RWPE2 (cell line): ENCODE data around the gene GLG1.

ENCODE experiments used
- ATAC-seq: fragments of 200-7000 bp; cut with Tn5 transposase; 3 replicates; pipeline ENCODE4 v1.9.1; 2021; ENCODE audit warnings: low read depth
- DNase-seq: peaks from one replicate; pipeline ENCODE4 v3.0.0-alpha.2; 2020; ENCODE audit warnings: low spot score
- H3K27ac ChIP-seq: fragments of 450-650 bp; 2 replicates; pipeline ENCODE4 v1.5.1; 2017; ENCODE audit warnings: mild to moderate bottlenecking; ENCODE audit not compliant: poor library complexity, severe bottlenecking
- H3K27me3 ChIP-seq: fragments of 250-450 bp; sonication (Bioruptor Pico); 2 replicates; pipeline ENCODE4 v1.5.1; 2021; ENCODE audit warnings: mild to moderate bottlenecking, moderate library complexity; ENCODE audit not compliant: insufficient read depth, poor library complexity, severe bottlenecking
- H3K36me3 ChIP-seq: fragments of 250-450 bp; sonication (Bioruptor Pico); 2 replicates; pipeline ENCODE4 v1.5.1; 2020; ENCODE audit warnings: low read depth, mild to moderate bottlenecking, moderate library complexity
- H3K4me1 ChIP-seq: fragments of 250-450 bp; sonication (Bioruptor Pico); 2 replicates; pipeline ENCODE4 v1.5.1; 2021; ENCODE audit warnings: mild to moderate bottlenecking, moderate library complexity; ENCODE audit not compliant: insufficient read depth, poor library complexity, severe bottlenecking
- H3K4me3 ChIP-seq: fragments of 250-450 bp; sonication (Bioruptor Pico); 2 replicates; pipeline ENCODE4 v1.5.1; 2021; ENCODE audit warnings: mild to moderate bottlenecking, moderate library complexity; ENCODE audit not compliant: severe bottlenecking
- H3K9me3 ChIP-seq: fragments of 250-450 bp; sonication (Bioruptor Pico); 2 replicates; pipeline ENCODE4 v1.5.1; 2021; ENCODE audit warnings: mild to moderate bottlenecking, moderate library complexity; ENCODE audit not compliant: severe bottlenecking
- TF ChIP-seq, protein P1 (sequence below): fragments of 450-650 bp; IDR thresholded peaks from one replicate; pipeline ENCODE4 v1.5.1; 2017; ENCODE audit warnings: mild to moderate bottlenecking, moderate library complexity; ENCODE audit not compliant: poor library complexity, severe bottlenecking

Gene GLG1

DNA sequence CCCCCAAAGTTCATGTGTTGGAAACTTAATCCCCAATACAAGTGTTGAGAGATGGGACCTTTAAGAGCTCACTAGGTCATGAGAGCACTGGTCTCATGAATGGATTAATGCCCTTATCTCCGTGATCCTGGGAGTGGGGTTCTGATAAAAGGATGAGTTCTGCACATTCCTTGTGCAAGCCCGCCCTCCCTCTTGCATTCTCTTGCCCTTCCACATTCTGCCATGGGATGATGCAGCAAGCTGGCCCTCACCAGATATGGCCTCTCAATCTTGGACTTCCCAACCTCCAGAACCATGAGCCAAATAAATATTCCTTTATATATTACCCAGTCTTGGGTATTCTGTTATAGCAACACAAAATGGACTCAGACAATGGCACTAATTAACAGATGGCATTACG, 14.1 kb downstream of the GLG1 start:
- Histone ChIP-seq H3K27ac (no peak overlapping the region), H3K4me1 (peaks cover 18% of the 10 kb centered on the region), H3K36me3 (peaks cover 21% of the 10 kb centered on the region), H3K4me3 (no peak overlapping the region), H3K27me3 (no peaks in the 10 kb centered on the region), H3K9me3 (no peaks in the 10 kb centered on the region)
- ATAC-seq: no peak
- DNase-seq: no peak
- TF ChIP-seq, protein P1, sequence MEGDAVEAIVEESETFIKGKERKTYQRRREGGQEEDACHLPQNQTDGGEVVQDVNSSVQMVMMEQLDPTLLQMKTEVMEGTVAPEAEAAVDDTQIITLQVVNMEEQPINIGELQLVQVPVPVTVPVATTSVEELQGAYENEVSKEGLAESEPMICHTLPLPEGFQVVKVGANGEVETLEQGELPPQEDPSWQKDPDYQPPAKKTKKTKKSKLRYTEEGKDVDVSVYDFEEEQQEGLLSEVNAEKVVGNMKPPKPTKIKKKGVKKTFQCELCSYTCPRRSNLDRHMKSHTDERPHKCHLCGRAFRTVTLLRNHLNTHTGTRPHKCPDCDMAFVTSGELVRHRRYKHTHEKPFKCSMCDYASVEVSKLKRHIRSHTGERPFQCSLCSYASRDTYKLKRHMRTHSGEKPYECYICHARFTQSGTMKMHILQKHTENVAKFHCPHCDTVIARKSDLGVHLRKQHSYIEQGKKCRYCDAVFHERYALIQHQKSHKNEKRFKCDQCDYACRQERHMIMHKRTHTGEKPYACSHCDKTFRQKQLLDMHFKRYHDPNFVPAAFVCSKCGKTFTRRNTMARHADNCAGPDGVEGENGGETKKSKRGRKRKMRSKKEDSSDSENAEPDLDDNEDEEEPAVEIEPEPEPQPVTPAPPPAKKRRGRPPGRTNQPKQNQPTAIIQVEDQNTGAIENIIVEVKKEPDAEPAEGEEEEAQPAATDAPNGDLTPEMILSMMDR: no peak

DNA sequence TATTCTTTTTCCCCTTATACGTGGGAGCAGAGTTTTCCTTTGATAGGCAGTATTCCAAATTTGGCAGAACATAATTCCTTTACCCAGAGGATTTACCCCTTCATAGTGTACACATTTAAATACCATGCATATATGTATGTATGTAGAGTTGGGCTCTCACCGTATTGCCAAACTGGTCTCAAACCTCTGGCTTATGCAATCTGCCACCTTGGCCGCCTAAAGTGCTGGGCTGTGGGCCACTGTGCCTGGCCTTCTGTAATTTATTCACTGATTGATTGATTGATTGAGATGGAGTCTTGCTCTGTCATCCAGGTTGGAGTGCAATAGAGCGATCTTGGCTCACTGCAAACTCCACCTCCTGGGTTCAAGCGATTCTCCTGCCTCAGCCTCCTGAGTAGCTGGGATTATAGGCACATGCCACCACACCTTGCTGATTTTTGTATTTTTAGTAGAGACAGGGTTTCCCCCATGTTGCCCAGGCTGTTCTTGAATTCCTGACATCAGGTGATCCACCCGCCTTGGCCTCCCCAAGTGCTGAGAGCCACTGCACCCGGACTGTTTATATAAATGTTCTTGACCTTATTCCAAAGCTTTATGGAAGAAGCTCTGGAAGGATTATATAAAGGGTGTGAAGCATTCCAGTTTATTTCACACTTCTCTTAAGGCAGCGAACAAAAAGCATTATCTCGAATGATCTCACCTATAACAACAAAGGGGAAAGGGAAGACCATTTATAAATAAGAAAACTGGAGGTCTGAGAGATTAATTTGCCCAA, 14.9 kb downstream of the GLG1 start:
- Histone ChIP-seq H3K36me3 (peaks cover 19% of the 10 kb centered on the region), H3K4me1 (peaks cover 18% of the 10 kb centered on the region), H3K27ac (no peak overlapping the region), H3K9me3 (no peaks in the 10 kb centered on the region), H3K27me3 (no peaks in the 10 kb centered on the region), H3K4me3 (no peak overlapping the region)
- ATAC-seq (no peak), DNase-seq (no peak)
- TF ChIP-seq, protein P1: no peak

DNA sequence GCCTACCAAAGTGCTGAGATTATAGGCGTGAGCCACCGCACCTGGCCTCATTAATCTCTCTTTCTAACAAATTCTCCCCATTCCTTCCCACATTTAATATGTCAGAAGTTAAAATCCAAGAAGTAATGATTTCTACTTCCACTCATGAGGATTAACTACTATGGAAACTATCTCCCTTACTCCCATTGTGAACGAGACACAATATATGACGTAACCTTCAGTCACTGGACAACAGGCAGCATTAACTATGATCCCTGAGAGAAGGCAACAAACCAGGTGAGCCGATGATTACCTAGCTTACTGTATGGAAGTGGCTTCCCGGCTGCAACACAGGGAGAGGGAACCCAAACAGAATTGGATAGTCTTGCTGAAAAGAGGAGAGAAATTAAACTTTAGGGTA, 20.0 kb downstream of the GLG1 start:
- Histone ChIP-seq H3K27me3 (no peaks in the 10 kb centered on the region), H3K4me3 (no peak overlapping the region), H3K9me3 (no peaks in the 10 kb centered on the region), H3K36me3 (no peaks in the 10 kb centered on the region; the same call in 1 of the 2 replicates), H3K4me1 (peaks cover 7% of the 10 kb centered on the region), H3K27ac (no peak overlapping the region)
- TF ChIP-seq, protein P1: no peak
- DNase-seq (no peak), ATAC-seq (no peak)

DNA sequence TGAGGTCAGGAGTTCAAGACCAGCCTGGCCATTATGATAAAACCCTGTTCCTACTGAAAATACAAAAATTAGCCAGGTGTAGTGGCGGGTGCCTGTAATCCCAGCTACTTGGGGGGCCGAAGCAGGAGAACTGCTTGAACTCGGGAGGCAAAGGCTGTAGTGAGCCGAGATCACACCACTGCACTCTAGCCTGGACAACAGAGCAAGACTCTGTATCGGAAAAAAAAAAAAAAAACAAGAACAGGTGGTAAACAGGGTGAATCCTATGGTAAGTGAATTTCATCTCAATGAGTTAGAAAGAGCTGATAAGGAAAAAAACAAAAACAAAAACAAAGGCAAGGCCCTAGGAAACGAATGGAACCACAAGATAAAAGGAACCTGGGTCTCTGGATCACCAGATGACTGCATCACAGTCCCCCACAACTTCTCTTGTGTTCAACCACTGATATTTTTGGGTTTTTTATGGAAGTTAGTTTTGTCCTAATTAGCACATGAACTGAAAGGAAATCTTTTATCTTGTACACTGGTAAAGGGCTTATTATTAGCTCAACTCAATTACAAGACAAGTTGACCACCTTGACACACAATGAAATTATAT, 21.0 kb downstream of the GLG1 start:
- peaks cover 7% of the 10 kb centered on the region for H3K4me1 ChIP-seq
- DNase-seq: no peak
- H3K4me3 ChIP-seq: no peak overlapping the region
- H3K9me3 ChIP-seq: no peaks in the 10 kb centered on the region
- no peak for ATAC-seq
- no peak overlapping the region for H3K27ac ChIP-seq
- H3K27me3 ChIP-seq: no peaks in the 10 kb centered on the region
- no peaks in the 10 kb centered on the region; the same call in 1 of the 2 replicates for H3K36me3 ChIP-seq
- TF ChIP-seq, protein P1: no peak
